BE2C (cell line): ENCODE measurements around the gene GFY.

Experiments
- DNase-seq: peaks from one replicate; pipeline ENCODE4 v3.0.0-alpha.2; 2020
- H3K27me3 ChIP-seq: fragments of 250-450 bp; sonication (Bioruptor Pico); 2 replicates; pipeline ENCODE4 v1.5.1; 2020; ENCODE audit warnings: mild to moderate bottlenecking
- H3K36me3 ChIP-seq: fragments of 250-450 bp; sonication (Bioruptor Pico); 2 replicates; pipeline ENCODE4 v1.5.1; 2020; ENCODE audit warnings: mild to moderate bottlenecking
- H3K4me1 ChIP-seq: fragments of 250-450 bp; sonication (Bioruptor Pico); 2 replicates; pipeline ENCODE4 v1.5.1; 2020
- H3K4me3 ChIP-seq: 2 replicates; pipeline ENCODE4 v1.5.1; 2011; ENCODE audit warnings: low read depth, low read length
- H3K9me3 ChIP-seq: fragments of 250-450 bp; sonication (Bioruptor Pico); 2 replicates; pipeline ENCODE4 v1.5.1; 2020
- CTCF ChIP-seq: IDR thresholded peaks from 2 replicates; pipeline ENCODE4 v1.5.1; 2012; ENCODE audit warnings: mild to moderate bottlenecking, low read depth, low read length

Gene GFY

GRCh38 chr19:49395581-49396407 lies 29.4 kb upstream of the GFY start:
- no peaks in the 10 kb centered on the region for H3K4me1 ChIP-seq
- DNase-seq: no peak
- no peaks in the 10 kb centered on the region for H3K9me3 ChIP-seq
- H3K36me3 ChIP-seq: no peaks in the 10 kb centered on the region
- peaks cover 10% of the 10 kb centered on the region for H3K27me3 ChIP-seq
- H3K4me3 ChIP-seq: no peak overlapping the region
- no peak for TF ChIP-seq CTCF

GRCh38 chr19:49396738-49397505 lies 28.3 kb upstream of the GFY start:
- peaks cover 3% of the 10 kb centered on the region for H3K27me3 ChIP-seq
- no peaks in the 10 kb centered on the region for H3K4me1 ChIP-seq
- no peak for DNase-seq
- TF ChIP-seq CTCF: no peak
- no peaks in the 10 kb centered on the region for H3K36me3 ChIP-seq
- H3K9me3 ChIP-seq: no peaks in the 10 kb centered on the region
- no peak overlapping the region for H3K4me3 ChIP-seq

- Histone ChIP-seq H3K36me3 (no peaks in the 10 kb centered on the region), H3K4me3 (no peak overlapping the region), H3K4me1 (no peaks in the 10 kb centered on the region), H3K9me3 (no peaks in the 10 kb centered on the region), H3K27me3 (no peaks in the 10 kb centered on the region)
- no peak for TF ChIP-seq CTCF
- no peak for DNase-seq
Observed at GRCh38 chr19:49398001-49398615, 27.1 kb upstream of the GFY start.

GRCh38 chr19:49398931-49399330 lies 26.3 kb upstream of the GFY start:
- Histone ChIP-seq H3K4me3 (no peak overlapping the region), H3K27me3 (no peaks in the 10 kb centered on the region), H3K9me3 (no peaks in the 10 kb centered on the region), H3K4me1 (no peaks in the 10 kb centered on the region), H3K36me3 (no peaks in the 10 kb centered on the region)
- TF ChIP-seq CTCF: no peak
- DNase-seq: no peak

GRCh38 chr19:49400029-49400428 lies 25.2 kb upstream of the GFY start:
- DNase-seq: no peak
- no peaks in the 10 kb centered on the region for H3K9me3 ChIP-seq
- no peaks in the 10 kb centered on the region for H3K4me1 ChIP-seq
- no peak for TF ChIP-seq CTCF
- no peaks in the 10 kb centered on the region for H3K27me3 ChIP-seq
- H3K4me3 ChIP-seq: no peak overlapping the region
- no peaks in the 10 kb centered on the region for H3K36me3 ChIP-seq
